PC-3 (cell line): Measurements from ENCODE around the gene RNF149. TPM values are rescaled to one million over a fixed set of nuclear protein-coding genes. Genes with fewer than 3 reads are reported as not detected.
A peak's percentile ranks its signal among the peaks of the same experiment; 100 is the strongest.

Experiments
- ATAC-seq: fragments of 200-7000 bp; cut with Tn5 transposase; 2 replicates; pipeline ENCODE4 v1.9.1; 2020; ENCODE audit warnings: mild to moderate bottlenecking, moderate library complexity
- BruUV-seq: library from RNA; stranded (reverse); fragments of 400-500 nt; replicated peaks from 2 replicates; lab custom pipeline; 2021; lab: Mats Ljungman, UMichigan
- CTCF ChIA-PET: fragments of 300-600 bp; sonication (Branson Sonifier 250); formaldehyde crosslinking; loops from one replicate; lab custom pipeline; 2022; ENCODE audit warnings: antibody characterized with exemption; lab: Charles Lee
- POLR2A ChIA-PET: fragments of 300-600 bp; sonication (Branson Sonifier 250); formaldehyde crosslinking; loops from one replicate; lab custom pipeline; 2022; ENCODE audit warnings: antibody characterized with exemption; ENCODE audit not compliant: unreplicated experiment; lab: Charles Lee
- DNase-seq: peaks from one replicate; pipeline ENCODE4 v3.0.0-alpha.2; 2015
- H2AFZ ChIP-seq: fragments of 300-600 bp; sonication (generic); 2 replicates; pipeline ENCODE4 v1.6.0; 2016; ENCODE audit warnings: antibody characterized with exemption, low read length
- H3F3A ChIP-seq: fragments of 300-600 bp; sonication (generic); one replicate; pipeline ENCODE4 v1.6.0; 2017; ENCODE audit warnings: antibody characterized with exemption, low read length, control low read depth, mild to moderate bottlenecking; ENCODE audit not compliant: unreplicated experiment
- H3K27ac ChIP-seq: fragments of 300-600 bp; sonication (generic); 2 replicates; pipeline ENCODE4 v1.5.1; 2016; ENCODE audit warnings: mild to moderate bottlenecking, low read length
- H3K27me3 ChIP-seq: fragments of 300-600 bp; sonication (generic); 2 replicates; pipeline ENCODE4 v1.6.1; 2016; ENCODE audit warnings: low read length, mixed read lengths
- H3K36me3 ChIP-seq: fragments of 300-600 bp; sonication (generic); 2 replicates; pipeline ENCODE4 v1.6.1; 2016; ENCODE audit warnings: low read depth, mixed run types, low read length, mixed read lengths
- H3K4me1 ChIP-seq: fragments of 300-600 bp; sonication (generic); 2 replicates; pipeline ENCODE4 v1.5.1; 2016; ENCODE audit warnings: low read length; ENCODE audit not compliant: insufficient read depth
- H3K4me2 ChIP-seq: fragments of 300-600 bp; sonication (generic); 2 replicates; pipeline ENCODE4 v1.6.0; 2016; ENCODE audit warnings: low read length
- H3K4me3 ChIP-seq: fragments of 300-600 bp; sonication (generic); 2 replicates; pipeline ENCODE4 v1.5.1; 2016; ENCODE audit warnings: mild to moderate bottlenecking, low read length, mixed read lengths
- H3K79me2 ChIP-seq: fragments of 300-600 bp; sonication (generic); 2 replicates; pipeline ENCODE4 v1.6.1; 2017; ENCODE audit warnings: low read length, mixed read lengths
- H3K9ac ChIP-seq: fragments of 300-600 bp; sonication (generic); 2 replicates; pipeline ENCODE4 v1.6.0; 2016; ENCODE audit warnings: mild to moderate bottlenecking, low read length
- H3K9me2 ChIP-seq: fragments of 300-600 bp; sonication (generic); replicated peaks from 2 replicates; pipeline ENCODE4 v1.6.1; 2016; ENCODE audit warnings: mixed run types, low read length, mixed read lengths
- H3K9me3 ChIP-seq: fragments of 300-600 bp; sonication (generic); 2 replicates; pipeline ENCODE4 v1.6.1; 2016; ENCODE audit warnings: low read length, mixed read lengths
- H4K20me1 ChIP-seq: fragments of 300-600 bp; sonication (generic); 2 replicates; pipeline ENCODE4 v1.6.1; 2016; ENCODE audit warnings: low read length, mixed read lengths
- CTCF ChIP-seq: fragments of 300-600 bp; sonication (generic); conservative IDR thresholded peaks from 2 replicates; pipeline ENCODE4 v1.5.1; 2017; ENCODE audit warnings: antibody characterized with exemption, low read depth, mild to moderate bottlenecking, low read length
- EZH2 ChIP-seq: fragments of 300-600 bp; sonication (generic); IDR thresholded peaks from one replicate; pipeline ENCODE4 v1.6.1; 2017; ENCODE audit warnings: antibody characterized with exemption, mild to moderate bottlenecking, low read length; ENCODE audit not compliant: unreplicated experiment
- EZH2phosphoT487 ChIP-seq: fragments of 300-600 bp; sonication (generic); IDR thresholded peaks from 2 replicates; pipeline ENCODE4 v1.6.1; 2018; ENCODE audit warnings: mild to moderate bottlenecking, antibody characterized with exemption, low read length, borderline replicate concordance
- intact Hi-C: fragments of 100-400 bp; cut with micrococcal nuclease; formaldehyde crosslinking; loops from 2 replicates; pipeline ENCODE4 v1.9.0; 2023
- total RNA-seq: library from RNA; depleted of rRNA; stranded (reverse); fragments of >200 nt; gene quantifications from 2 replicates; pipeline ENCODE4 v1.2.3, GENCODE V29; 2014

The RNF149 gene
- total RNA-seq, 1 experiment from 2014 or later, result 47.3 TPM

- Histone ChIP-seq H3K27me3 (no peaks in the 10 kb centered on the region), H3K4me3 (no peak overlapping the region), H3K36me3 (peaks cover 27% of the 10 kb centered on the region), H3K9me2 (no peaks in the 10 kb centered on the region), H3K27ac (no peak overlapping the region), H2AFZ (no peak overlapping the region), H3K9me3 (no peaks in the 10 kb centered on the region), H4K20me1 (peaks cover 10% of the 10 kb centered on the region), H3K79me2 (peaks cover 50% of the 10 kb centered on the region), H3K4me2 (no peak overlapping the region), H3K9ac (no peak overlapping the region), H3K4me1 (peaks cover 27% of the 10 kb centered on the region), H3F3A (no peaks in the 10 kb centered on the region)
- intact Hi-C loops, result no loop called here
- no TSS peak for BruUV-seq
- CTCF ChIA-PET, result no interaction called here
- TF ChIP-seq EZH2phosphoT487 (no peak), CTCF (no peak), EZH2 (no peak)
- ATAC-seq (no peak), DNase-seq (no peak)
- POLR2A ChIA-PET, result interaction anchor here (0.6 kb wide), 1 partner anchor 18 kb away, joined by 7 read pairs; no protein-coding TSS in a partner anchor
These were observed 49.7 kb downstream of the RNF149 start for GRCh38 chr2:101258804-101259203.

GRCh38 chr2:101256316-101256715 lies 52.2 kb downstream of the RNF149 start:
- BruUV-seq, result no TSS peak
- ATAC-seq (no peak), DNase-seq (peak; percentile 6)
- H2AFZ ChIP-seq, result no peak overlapping the region
- H3K4me1 ChIP-seq, result peaks cover 29% of the 10 kb centered on the region
- peaks cover 16% of the 10 kb centered on the region for H3K36me3 ChIP-seq
- intact Hi-C loops, result no loop called here
- TF ChIP-seq EZH2phosphoT487 (no peak), EZH2 (no peak), CTCF (no peak)
- H3K9me2 ChIP-seq, result no peaks in the 10 kb centered on the region
- no peaks in the 10 kb centered on the region for H3K9me3 ChIP-seq
- H3K9ac ChIP-seq, result no peak overlapping the region
- H3K27ac ChIP-seq, result no peak overlapping the region
- H3F3A ChIP-seq, result no peaks in the 10 kb centered on the region
- peaks cover 61% of the 10 kb centered on the region for H3K79me2 ChIP-seq
- ChIA-PET POLR2A (interaction anchor here (0.5 to 0.6 kb wide), 2 partner anchors 70 to 1030 kb away, joined by 3 to 7 read pairs; no protein-coding TSS in a partner anchor), CTCF (no interaction called here)
- H4K20me1 ChIP-seq, result peaks cover 14% of the 10 kb centered on the region
- no peaks in the 10 kb centered on the region for H3K27me3 ChIP-seq
- H3K4me3 ChIP-seq, result no peak overlapping the region
- no peak overlapping the region for H3K4me2 ChIP-seq

- DNase-seq, result peak; percentile 24
- ChIA-PET CTCF (no interaction called here), POLR2A (no interaction called here)
- Histone ChIP-seq H3K36me3 (peaks cover 16% of the 10 kb centered on the region), H3K4me3 (no peak overlapping the region), H3F3A (no peaks in the 10 kb centered on the region), H3K4me1 (peaks cover 30% of the 10 kb centered on the region), H3K4me2 (no peak overlapping the region), H3K27me3 (no peaks in the 10 kb centered on the region), H3K9me2 (no peaks in the 10 kb centered on the region), H3K27ac (no peak overlapping the region), H2AFZ (no peak overlapping the region), H3K9me3 (no peaks in the 10 kb centered on the region), H3K79me2 (peaks cover 61% of the 10 kb centered on the region), H3K9ac (no peak overlapping the region), H4K20me1 (peaks cover 14% of the 10 kb centered on the region)
- TF ChIP-seq EZH2 (no peak), EZH2phosphoT487 (no peak), CTCF (no peak)
- BruUV-seq, result no TSS peak
- no peak for ATAC-seq
- intact Hi-C loops, result no loop called here
These were observed 53.0 kb downstream of the RNF149 start for GRCh38 chr2:101255501-101255900.
